GM18502 (cell line): ENCODE data around the gene SMPD3.

Experiments used
- ATAC-seq: cut with Tn5 transposase; IDR thresholded peaks from one replicate; pipeline ENCODE4 v1.9.1; 2021; ENCODE audit warnings: mild to moderate bottlenecking; ENCODE audit not compliant: unreplicated experiment, poor library complexity

SMPD3 gene

DNA sequence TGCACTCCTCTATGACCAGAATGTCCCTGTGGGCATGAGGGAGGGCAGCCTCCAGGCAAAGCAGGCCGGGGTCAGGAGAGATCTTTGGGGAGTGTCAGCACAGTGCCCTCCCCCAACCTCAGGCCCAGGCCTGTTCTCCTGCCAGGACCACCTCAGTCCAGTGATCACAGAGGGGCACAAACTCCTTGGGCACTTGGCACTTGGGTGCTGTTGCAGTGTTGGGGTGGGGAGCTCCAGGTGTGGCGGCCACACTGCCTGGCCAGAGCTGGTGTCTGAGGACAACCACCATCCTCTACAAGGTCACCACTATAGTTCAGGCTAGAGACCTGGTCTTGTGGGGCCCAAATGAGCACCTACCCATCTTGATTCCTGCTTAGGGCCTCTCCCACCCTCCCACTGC, 37.2 kb downstream of the SMPD3 start:
- ATAC-seq = no peak

DNA sequence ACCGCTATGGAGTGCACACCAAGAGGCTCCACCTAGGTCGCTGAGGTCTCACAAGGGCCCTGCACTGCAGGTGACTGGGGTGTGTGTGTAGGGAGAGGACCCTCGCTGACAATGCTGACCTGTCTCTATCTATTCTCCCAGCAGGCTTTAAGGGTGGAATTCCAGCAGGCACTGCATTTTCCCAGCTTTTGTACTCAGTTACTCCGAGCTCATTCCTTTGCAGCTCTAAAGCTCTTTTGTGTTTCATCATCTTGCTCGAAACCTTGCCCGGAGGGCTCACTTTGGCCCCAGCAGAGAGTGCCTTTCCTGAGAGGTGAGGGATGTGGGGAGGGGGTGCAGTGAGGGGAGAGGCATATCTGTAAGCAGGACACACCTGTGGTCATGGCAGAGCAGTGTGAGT, 39.3 kb downstream of the SMPD3 start:
- no peak for ATAC-seq

DNA sequence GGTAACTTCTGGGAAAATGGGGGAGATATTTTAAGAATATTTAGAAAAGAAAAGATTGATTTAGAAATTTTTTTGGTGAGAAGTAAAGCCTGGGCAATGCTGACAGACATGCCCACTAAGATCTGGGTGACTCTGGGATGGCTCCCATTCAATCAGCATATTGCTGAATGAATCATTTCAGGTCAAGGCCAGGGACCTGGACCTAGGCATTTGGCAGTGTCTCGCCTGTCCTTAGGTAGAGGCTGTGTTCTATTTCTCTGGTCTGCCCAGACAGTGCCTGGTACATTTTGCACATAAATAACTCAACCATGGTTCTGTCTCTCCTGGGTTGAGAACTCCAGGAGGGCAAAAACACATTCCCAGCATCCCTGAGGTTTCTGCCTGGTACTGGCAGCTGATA, 39.9 kb downstream of the SMPD3 start:
- ATAC-seq = no peak

- no peak for ATAC-seq
Observed at GRCh38 chr16:68406458-68407152, 41.7 kb downstream of the SMPD3 start.

GRCh38 chr16:68404736-68405345, 43.5 kb downstream of the SMPD3 start:
- ATAC-seq = no peak

- no peak for ATAC-seq
Observed at GRCh38 chr16:68403704-68404103, 44.6 kb downstream of the SMPD3 start.

GRCh38 chr16:68403177-68403576, 45.1 kb downstream of the SMPD3 start:
- no peak for ATAC-seq

DNA sequence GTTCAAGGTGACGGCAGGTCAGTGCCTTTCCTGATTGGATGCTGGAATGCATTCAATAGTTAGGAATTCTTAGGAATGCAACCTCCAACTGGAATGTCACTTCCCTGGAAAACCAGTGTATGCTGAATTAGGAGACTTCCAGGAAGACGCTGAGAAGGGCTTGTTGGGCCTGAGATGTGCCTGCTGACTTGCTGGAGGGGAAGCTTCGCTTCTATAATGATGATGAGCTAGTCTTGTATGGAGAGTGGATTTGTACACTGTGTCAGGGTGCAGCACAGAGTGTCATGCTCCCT, 45.6 kb downstream of the SMPD3 start:
- ATAC-seq = no peak

- no peak for ATAC-seq
Observed at GRCh38 chr16:68401871-68402747, 46.2 kb downstream of the SMPD3 start.

GRCh38 chr16:68400924-68401460, 47.3 kb downstream of the SMPD3 start:
- no peak for ATAC-seq

- ATAC-seq = no peak
Observed at GRCh38 chr16:68400083-68400923, 48.0 kb downstream of the SMPD3 start.

- no peak for ATAC-seq
Observed at GRCh38 chr16:68399456-68399855, 48.9 kb downstream of the SMPD3 start.

- ATAC-seq = no peak
Observed at GRCh38 chr16:68397710-68398201, 50.6 kb downstream of the SMPD3 start.

DNA sequence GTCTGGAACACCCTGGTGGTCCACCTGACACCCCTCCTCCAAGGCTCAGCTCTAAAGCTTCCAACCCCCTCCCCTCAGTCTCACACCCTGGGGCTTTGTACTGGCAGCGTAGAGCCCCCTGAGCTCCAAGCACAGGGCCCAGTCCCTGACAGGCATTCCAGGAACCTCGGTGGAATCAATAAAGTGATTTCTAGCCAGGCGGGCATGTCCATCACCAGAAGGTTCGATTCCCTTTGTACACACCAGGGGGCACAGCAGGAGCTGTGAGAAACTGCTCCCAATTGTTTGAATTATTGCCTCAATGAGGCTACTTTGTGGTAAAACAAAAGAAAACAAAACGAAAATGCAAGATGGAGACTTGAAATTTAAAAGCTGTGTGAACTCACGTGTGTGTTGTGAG, 51.8 kb downstream of the SMPD3 start:
- no peak for ATAC-seq

DNA sequence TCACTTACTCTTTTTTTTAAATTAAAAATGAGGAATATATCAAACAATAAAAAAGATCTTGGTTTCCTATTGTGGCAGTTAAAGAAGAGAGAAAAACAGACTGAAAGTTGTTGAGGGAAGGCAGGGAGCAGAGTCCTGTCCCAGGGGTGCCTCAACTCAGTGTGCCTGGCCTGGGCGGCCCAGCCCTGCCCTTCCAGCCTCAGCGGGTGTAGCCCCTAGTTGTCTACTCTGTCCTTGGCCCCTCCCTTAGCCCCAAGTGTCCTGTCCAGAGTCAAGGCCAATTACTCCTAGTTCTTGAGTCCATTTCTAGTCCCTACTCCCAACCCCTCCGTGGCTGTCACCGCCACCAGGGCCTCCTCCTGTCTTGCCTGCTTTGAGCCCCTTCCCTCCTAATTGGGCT, 52.5 kb downstream of the SMPD3 start:
- ATAC-seq = no peak

GRCh38 chr16:68395167-68395786, 53.0 kb downstream of the SMPD3 start:
- no peak for ATAC-seq

- ATAC-seq = no peak
Observed at GRCh38 chr16:68393333-68393732, 55.0 kb downstream of the SMPD3 start.

- no peak for ATAC-seq
Observed at GRCh38 chr16:68389750-68390371, 58.4 kb downstream of the SMPD3 start.

DNA sequence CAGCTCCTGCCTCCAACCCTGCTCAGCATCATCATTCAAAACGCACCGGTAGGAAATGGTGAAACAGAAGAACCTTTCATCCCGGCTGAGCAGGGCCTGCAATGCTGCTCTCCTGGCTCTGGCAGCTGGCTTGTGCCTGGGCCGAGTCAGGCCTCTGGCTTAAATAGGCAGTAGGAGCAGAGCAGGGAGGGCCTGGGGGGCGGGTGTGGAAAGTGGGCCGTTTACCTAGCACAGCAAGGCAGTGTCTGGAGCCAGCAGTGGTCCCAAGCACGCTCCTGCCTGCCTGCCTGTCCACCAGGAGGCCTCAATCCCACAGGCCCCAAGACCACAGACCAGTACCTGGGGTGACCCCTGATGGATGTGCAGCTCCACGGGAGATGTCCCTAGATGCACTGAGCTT, 59.3 kb downstream of the SMPD3 start:
- no peak for ATAC-seq
